HG03064 (cell line): Measurements from ENCODE around the gene ZRANB1.
"Not testable (repeated sequence)": the region's sequence is repeated elsewhere in the genome, so short reads cannot be mapped to it uniquely, and the experiment has no call there.

ENCODE experiments used
- ATAC-seq: cut with Tn5 transposase; IDR thresholded peaks from one replicate; pipeline ENCODE4 v1.9.1; 2021; ENCODE audit warnings: low read depth; ENCODE audit not compliant: unreplicated experiment

The ZRANB1 gene

GRCh38 chr10:124962421-124962820 is 20.5 kb downstream of the ZRANB1 start:
- ATAC-seq = no peak

DNA sequence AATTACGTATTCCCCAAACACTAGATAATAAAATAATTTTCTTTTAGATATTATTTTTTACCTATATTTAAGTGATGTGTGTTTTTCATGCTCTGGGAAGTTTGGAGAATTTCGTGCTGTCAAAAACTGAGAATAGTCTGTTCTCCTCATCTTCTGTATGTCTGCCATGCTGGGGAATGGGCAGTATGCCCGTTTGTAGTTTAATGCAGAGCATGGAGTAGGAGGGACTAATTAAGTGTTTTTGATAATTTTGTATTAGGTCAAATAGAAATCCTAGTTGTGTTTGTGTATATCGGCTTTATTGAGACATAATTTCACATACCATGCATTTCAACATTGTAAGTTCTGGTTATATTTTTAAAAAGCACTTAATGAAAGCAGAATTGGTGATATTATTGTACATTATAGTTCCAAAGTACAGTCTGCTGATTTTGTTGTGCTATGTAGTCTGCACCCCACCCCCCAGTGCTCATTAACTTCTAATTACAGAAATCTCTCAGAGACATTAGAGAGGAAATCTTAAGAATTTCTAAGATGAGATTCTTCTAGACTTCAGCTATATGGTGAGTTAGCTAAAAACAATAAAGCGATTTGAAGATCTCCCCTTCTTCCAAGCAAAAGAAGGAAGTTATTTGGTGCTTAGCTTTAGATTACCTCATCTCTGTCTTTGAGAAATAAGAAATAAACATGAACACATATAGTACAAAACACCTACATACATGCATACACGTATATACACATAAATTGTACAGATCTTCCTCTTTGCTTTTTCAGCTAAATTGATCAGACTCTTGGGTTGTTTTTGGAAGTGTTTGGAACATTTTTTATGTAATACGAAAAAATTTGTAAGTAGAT is 22.2 kb downstream of the ZRANB1 start:
- no peak for ATAC-seq

GRCh38 chr10:124966008-124966407 is 24.1 kb downstream of the ZRANB1 start:
- no peak for ATAC-seq

GRCh38 chr10:124967255-124967654 is 25.3 kb downstream of the ZRANB1 start:
- ATAC-seq = no peak

GRCh38 chr10:124971276-124971675 is 29.4 kb downstream of the ZRANB1 start:
- no peak for ATAC-seq

DNA sequence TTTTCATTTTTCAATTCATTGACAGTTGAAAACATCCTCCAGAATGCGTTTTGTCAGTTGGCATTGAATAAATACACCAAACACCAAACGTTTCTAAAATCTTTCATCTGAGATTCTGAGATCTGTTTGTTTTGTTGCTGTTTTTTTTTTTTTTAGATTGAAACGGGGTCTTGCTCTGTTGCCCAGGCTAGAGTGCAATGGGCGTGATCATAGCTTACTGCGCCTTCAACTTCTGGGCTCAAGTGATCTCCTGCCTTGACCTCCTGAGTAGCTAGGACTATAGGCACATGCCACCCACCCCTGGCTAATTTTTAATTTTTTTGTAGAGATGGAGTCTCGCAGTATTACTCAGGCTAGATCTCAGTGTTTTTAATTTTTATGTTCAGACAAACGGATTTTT is 30.7 kb downstream of the ZRANB1 start:
- no peak for ATAC-seq

GRCh38 chr10:124974131-124974530 is 32.2 kb downstream of the ZRANB1 start:
- ATAC-seq = no peak

GRCh38 chr10:124975977-124976514 is 34.1 kb downstream of the ZRANB1 start:
- peak; percentile 78 for ATAC-seq

- no peak for ATAC-seq
These were observed 35.2 kb downstream of the ZRANB1 start for GRCh38 chr10:124977161-124977560.

- no peak for ATAC-seq
These were observed 35.9 kb downstream of the ZRANB1 start for GRCh38 chr10:124977648-124978375.

DNA sequence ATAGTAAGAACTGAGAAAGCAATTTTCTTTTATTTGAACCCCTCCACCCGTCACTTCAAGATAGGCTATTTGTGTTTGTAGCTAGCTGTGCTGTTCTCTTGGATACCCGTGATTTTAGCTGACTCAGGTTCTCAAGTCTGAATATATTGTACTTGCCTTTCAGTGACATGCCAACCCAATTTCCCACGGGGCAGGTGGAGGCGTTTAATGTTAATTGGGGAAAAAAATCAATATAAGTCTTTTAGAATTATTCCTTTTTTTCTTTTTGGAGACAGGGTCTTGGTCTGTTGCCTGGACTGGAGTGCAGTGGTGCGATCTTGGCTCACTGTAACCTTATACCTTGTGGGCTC is 36.4 kb downstream of the ZRANB1 start:
- ATAC-seq = no peak

DNA sequence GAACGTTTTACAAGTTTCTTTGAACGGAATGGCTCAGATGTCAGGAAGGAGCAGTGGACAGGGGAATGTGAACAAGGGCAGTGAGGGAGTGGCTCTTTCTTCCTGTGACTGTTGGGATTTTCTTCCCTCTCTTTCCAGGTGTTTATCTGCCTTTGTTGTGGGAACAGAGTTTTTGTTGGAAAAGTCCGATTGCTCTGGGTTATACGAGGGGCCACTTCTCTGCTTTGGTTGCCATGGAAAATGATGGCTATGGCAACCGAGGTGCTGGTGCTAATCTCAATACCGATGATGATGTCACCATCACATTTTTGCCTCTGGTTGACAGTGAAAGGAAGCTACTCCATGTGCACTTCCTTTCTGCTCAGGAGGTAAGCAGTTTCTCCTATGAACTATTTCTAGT is 41.4 kb downstream of the ZRANB1 start:
- no peak for ATAC-seq

DNA sequence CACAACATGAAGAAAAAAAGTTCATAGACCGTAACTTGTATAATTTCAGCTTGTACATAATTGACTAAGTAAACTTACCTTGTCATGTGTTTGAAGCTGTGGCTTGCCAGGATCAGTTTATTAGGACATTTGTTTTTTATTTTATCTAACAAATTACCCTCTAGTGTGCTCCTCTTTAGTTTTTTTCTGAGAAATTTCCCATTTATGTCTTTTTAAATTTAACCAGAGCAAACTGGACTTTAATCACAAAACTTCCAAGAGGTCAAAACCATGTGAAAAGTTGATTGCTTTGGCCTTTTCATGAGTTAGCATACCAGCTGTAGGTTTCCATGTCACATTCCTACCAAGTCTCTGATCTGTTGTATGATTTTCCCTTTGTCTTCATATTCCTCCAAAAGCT is 42.5 kb downstream of the ZRANB1 start:
- ATAC-seq = no peak

DNA sequence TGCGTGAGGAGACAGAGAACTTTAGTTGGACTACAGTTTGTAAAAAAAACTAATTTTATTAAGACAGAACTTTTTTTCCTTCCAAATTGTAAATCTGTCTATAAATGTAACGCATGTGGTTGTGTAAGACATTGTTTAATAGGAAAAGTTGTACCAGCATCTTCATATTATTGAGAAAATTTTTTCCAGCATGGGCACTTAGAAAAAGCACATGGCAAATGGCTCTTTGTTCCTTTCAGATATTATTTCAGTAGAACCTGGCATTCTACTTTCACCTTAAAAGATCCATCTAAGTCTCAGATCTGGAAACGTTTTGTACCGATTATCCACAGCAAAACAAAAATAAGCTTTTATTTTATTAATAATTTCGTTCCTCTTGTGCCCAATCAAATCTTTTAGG is 43.2 kb downstream of the ZRANB1 start:
- no peak for ATAC-seq

DNA sequence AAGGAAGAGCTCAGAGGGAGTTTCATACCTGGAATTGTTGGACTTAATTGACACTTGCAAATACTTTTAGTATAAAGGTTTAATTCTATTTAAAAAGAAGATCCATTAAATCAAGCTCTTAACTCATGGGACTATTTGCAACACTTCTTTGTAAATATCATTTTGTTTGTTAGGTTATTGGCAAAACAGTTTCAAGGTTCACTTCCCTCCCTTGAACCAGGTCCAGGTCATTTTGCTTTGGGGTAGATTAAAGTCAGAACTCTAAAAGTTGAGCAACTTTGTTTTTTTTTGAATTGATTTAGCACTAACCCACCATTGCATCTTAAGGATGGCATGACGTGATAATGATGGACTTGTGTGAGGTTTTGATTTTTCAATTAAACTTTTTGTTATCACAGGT is 45.9 kb downstream of the ZRANB1 start:
- no peak for ATAC-seq

DNA sequence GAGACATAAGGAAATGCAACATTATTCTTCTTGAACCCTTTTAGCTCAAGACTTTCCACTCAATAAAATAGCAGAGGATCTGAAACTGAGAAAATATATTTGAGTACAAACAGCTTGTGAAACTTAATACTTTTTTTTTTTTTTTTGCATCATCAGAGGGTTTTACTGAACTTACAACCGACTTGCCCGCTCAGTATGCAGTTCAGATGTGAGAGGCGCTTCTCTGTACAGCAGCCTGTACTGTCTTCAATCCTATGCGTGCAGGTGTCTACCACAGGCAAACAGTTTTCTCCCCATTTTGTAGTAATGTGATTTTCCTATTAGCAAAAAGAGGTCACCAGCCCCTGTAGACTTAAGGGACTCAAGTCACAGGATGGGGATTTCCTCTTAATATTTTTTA is 46.8 kb downstream of the ZRANB1 start:
- ATAC-seq = not testable (repeated sequence)

DNA sequence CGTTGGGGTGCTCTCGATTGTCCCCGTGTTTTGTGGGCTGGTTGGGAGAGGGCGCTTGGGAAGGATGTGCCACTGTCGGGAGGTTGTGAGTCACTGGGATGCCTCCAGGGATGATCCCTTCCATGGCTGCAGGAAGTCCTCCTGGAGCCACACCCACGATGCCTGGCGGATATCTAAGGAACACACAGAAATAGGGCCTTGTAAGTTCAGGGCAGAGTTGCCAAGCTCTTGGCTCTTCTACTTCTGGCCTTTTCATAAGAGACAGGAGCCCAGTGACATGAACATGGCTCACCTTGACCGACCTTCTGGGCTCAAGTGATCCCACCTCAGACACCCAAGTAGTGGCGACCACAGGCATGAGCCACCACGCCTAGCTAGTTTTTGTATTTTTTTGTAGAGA is 47.6 kb downstream of the ZRANB1 start:
- no peak for ATAC-seq

- no peak for ATAC-seq
These were observed 49.0 kb downstream of the ZRANB1 start for GRCh38 chr10:124990671-124991625.

- ATAC-seq = no peak
These were observed 49.9 kb downstream of the ZRANB1 start for GRCh38 chr10:124991835-124992234.

DNA sequence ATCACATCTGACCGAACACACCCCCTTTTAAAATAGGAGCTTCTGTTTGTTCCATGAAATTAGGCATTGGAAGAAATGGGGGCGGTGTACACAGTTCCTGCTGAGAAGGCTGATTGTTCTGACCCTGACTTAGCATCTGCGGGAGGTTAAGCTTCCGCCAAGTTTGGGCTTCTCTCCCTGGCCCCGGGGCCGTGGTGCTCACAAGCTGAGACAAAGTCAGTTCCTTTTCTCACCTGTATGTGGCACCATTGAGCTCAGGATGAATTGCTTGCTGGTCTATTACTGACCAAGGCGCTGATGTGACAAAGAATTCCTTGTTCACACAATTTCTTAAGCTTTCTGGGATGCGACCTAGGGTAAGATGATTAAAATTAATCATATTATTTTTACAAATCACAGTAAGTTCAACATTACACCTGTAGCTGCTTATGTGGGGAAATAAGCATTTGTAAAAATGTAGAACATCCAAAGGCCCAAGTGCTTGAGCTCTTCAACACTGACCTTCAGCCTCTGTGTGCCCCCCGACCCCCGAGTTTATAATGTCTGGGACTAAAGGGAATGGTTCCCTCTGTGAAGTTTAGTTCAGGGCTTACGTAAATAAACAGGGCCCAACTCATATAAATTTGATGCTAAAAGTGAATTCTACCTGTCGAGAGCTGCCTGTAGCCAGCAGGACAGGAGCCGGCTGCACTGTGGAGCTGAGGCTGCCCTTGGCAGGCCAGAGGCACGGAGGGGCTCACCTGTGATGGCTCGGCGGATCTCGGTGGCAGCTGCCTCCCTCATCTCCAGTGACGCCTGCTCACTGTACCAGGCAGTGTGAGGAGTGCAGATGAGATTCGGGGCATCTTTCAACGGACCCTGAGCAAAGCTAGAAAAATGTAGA is 50.8 kb downstream of the ZRANB1 start:
- ATAC-seq = no peak
